H4 (cell line): ENCODE results near the gene GLRA1. TPM values are rescaled to one million over a fixed set of nuclear protein-coding genes. Genes with fewer than 3 reads are reported as not detected.
"Not testable (repeated sequence)": the region's sequence is repeated elsewhere in the genome, so short reads cannot be mapped to it uniquely, and the experiment has no call there.

Experiments used
- DNase-seq: peaks from one replicate; pipeline ENCODE4 v3.0.0-alpha.2; 2015; ENCODE audit warnings: low spot score
- total RNA-seq: library from RNA; depleted of rRNA; stranded (reverse); fragments of >200 nt; shearing (Covaris generic); gene quantifications from 2 replicates; pipeline ENCODE4 v1.2.3, GENCODE V29; 2014

Gene GLRA1
- total RNA-seq, 1 experiment from 2014 or later, result not detected

DNA sequence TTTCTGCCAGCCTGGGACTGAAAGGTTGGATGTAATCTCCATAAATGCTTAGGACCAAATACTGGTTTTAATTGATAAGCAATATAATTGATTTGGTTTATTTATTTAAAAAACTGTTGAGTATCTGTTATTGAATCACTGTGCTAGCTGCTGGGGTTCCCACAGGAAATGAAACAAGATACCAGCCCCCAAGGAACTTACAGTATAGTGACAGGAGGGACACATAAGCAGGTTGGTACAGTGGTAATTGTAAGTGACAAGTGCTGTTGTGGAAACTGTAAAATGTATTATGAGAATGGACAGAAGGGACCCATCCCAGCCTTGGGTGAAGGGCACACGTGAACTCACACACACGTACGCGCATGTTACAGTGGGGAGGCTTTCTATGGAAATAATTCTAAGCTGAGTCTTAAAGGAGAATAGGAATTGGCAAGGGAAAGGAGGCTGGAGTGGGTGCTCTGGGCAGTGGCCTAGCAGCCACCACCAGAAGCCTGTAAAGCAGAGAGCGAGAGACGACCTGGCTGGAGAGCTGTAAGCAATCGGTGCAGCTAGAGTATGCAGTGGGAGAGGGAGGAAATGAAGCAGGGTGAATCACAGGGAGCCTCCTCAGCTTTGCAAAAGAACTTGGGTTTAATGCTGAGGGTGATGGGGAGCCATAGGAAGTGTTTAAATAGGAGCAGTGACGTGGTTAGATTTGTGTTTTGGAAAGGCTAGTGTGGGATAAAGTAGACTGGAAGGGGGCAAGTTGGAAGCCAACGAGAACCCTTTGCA is 39.3 kb downstream of the GLRA1 start:
- no peak for DNase-seq

DNA sequence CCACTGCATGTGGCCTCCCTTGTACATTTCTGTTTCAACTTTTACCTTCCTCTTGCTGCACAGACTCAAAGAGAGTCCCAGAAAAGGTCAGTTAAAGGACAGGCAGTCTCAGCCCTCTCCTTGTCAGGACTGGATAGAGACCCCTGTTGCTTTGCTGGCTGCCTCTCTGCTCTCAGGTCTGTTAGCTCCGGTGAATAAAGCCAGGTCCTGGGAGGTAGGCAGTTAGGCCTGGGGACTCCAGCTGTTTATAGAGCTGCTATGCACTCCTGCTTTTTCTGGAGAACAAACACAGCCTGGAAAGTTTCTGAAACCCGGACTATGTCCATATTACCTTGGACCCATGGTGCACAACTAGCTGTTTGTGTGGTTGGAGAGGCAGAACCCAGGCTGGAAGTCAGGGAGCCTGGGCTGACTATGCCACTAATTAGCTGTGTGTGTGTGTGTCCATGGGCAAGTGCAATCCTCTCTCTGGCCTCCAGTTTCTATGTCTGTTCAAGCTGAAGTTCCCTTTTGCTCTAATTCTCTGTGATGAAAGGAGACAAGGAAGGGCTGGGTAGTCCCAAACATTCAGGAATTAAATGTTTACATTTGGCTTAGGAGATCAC is 42.9 kb downstream of the GLRA1 start:
- no peak for DNase-seq

DNA sequence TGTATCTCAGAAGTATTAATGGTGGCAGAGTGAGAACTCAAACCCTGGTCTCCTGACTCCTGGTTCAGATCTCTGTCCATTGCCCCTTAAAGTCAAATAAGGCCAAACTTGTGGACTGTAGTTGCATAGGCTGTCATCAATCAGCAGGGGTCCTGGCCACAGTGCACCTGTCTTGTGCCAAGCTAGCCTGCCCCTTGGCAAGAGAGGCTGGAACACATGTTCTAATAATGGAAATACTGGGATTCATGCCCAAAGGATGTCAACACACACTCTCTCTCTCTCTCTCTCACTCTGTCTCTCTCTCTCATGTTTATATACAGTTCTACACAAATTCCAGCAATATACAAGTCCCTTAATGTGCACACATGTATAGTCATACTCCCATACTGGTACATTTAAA is 44.3 kb downstream of the GLRA1 start:
- DNase-seq, result no peak

DNA sequence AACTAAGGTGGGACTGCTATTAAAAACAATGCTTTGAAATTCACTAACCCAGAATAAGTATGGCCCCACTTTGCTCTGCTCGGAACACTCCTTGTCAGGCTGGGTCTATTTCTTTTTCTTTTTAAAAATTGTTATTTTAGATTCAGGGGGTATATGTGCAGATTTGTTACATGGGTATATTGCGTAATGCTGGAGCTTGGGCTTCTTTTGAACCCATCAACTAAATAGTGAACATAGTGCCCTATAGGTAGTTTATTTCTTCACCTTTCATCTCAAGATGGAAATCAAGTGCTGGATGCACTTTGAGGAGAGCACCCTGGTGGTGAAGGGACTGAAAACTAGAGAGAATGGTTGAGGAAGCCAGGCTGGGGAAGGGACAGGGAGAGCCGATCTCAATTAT is 51.0 kb downstream of the GLRA1 start:
- no peak for DNase-seq

DNA sequence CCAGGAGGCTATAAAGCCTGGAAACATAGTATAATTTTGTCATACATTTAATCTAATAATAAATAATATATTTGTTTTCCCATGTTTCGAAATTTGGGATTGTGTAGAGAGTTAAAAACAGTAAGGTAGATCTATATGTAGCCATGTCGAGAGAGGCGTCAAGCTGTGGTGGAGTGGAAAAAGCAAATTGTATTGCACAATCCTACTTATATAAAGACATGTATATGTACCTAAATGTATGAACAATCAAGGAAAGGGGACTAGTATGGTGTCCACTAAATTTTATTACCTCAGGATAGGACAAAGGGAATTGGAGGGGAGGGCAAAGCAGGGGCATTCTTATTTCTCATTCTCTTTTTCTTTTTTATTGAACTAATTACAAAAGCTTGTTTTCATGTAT is 52.0 kb downstream of the GLRA1 start:
- DNase-seq, result no peak

DNA sequence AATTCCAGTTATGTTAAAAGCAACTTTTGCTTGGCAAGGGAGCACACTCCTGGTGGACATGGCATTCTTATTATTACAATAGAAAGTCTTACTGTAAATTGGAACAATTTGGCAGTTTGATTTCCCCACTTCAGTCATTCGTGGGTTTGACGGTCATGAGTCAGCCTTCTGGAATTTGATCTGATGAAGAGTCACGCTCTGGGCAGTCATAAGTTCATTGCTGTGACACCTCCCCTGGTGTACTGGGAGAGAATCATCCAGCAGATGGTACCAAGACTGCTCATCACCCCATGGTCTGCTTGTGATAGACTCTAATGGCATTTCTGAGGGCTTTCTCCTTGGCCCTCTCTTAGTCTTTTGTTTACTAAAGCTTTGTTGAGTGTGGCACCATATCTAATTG is 53.8 kb downstream of the GLRA1 start:
- peak; percentile 16 for DNase-seq

DNA sequence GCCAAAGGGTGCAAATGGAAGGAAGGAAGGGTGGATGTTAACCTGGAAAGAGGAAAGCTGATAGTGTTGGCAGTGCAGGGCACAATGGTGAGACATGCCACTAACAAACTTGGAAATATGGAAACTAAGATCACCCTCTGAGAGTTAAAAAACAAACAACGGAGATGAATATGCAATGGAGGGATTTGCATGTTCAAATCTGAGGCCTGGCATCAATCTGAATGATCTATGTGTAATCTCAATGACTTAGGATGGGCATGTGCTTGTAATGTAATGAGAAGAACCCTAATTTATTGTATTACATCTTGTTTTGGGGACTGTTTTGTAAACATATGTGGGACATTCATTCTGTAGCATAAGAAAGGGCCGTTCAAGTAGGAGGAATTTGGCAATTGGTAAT is 54.4 kb downstream of the GLRA1 start:
- no peak for DNase-seq

DNA sequence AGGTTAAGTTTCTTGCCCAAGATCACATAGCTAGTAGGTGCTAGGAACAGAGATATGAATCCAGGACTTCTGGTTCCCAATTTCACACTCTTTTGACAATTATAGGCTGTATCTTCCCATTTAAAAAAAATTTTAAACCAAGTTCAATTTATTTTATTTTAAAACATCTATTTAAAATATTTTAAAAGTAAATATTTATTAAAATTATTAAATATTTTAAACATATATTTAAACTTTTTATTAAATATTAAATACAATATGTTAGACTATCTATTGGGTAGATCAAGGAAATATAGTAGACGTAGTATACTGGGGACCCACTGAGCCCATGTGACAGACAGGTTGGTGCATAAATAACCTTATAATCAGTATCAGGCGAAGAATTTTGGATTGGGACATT is 54.8 kb downstream of the GLRA1 start:
- DNase-seq, result no peak

DNA sequence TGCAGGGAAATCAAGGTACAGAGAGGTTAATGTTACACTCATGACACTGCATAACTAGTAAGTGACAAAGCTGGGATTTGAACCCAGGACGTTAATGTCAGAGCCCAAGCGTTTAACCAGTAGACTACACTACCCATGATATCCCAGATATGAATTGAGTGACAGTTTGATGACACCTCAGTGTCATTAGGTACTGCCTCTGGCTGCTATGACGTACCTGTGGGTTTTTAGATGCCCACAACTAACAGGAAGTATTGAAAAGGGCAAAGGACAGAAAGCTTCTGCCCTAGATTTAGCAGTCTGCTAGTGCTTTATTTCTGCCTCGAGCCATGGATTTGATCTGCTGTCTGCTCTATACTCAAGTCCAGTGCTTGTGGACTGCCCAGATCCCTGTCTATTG is 56.2 kb downstream of the GLRA1 start:
- DNase-seq, result no peak

DNA sequence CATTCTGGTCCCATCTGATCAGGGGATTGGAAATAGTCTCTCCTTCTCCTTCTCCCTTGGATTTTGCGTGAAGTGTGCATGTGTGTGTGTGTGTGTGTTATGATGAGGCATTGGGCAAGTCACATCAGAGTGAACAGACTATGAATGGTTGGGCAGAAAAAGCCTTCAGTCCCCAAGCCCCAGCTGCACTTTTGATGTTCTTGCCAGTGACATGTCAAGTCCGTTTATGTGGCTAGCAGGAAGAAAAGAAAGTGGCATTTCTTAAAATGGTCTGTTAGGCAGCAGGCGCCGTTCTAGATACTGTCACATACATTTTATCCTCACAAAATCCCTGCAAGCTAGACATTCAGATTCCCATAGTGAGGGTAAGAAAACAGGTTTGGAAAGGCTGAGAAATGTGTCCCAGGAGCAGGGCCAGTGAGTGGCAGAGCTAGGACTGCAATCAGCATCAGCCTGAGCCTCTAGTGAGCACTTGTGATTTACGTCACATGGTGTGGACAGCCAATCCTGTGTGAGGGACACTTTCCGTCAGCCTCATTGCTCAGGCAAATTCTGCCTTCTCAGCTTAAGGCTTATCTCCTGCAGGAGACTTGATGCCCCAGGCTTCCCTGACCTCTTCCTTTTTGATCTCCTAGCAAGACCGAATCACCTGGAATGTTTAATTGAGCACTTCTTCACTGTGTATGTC is 60.4 kb downstream of the GLRA1 start:
- DNase-seq, result no peak

DNA sequence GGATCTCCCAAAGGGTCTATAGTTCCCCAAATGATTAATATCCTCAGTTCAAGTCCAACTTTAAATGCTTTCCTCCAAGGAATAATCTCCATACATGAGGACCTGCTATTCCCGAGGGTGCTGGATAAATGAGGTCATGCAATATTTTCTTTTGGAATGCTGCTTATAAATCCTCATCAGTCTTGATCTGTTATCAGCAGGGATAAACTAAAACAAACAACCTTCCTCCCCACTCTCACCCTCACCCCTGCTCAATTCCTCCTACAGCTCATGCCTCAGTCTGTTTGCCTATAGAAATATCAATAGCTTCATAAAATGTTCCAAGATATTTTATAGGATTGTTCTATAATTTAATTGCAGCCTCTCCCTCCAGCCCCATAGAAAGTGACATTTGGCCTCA is 61.1 kb downstream of the GLRA1 start:
- no peak for DNase-seq

DNA sequence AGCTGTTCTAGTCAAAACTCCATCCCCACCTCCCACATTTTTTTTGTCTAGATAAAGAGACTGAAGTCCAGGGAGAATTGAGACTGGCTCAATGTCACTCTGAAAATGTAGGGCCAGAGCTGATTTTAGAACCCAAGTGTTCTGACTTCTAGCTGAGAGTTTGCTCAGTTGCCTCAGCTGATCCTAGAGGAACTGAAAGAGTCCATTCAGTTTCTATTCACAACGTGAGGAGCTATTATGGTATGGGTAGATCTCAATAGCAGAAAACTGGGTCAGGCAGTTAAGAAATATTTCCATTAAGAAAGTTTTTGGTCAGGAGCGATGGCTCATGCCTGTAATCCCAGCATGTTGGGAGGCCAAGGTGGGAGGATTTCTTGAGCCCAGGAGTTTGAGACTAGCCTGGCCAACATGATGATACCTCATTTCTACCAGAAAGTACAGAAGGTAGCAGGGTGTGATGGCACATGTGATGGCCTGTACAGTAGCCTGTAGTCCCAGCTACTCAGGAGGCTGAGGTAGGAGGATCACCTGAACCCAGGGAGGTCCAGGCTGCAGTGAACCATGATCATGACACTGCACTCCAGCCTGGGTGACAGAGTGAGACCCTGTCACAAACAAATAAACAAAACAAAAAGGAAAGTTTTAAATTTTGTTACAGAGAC is 61.7 kb downstream of the GLRA1 start:
- no peak for DNase-seq

DNA sequence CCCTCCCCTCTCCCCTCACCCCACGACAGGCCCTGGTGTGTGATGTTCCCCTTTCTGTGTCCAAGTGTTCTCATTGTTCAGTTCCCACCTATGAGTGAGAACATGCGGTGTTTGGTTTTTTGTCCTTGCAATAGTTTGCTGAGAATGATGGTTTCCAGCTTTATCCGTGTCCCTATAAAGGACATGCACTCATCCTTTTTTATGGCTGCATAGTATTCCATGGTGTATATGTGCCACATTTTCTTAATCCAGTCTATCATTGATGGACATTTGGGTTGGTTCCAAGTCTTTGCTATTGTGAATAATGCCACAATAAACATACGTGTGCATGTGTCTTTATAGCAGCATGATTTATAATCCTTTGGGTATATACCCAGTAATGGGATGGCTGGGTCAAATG is 63.8 kb downstream of the GLRA1 start:
- DNase-seq, result not testable (repeated sequence)

DNA sequence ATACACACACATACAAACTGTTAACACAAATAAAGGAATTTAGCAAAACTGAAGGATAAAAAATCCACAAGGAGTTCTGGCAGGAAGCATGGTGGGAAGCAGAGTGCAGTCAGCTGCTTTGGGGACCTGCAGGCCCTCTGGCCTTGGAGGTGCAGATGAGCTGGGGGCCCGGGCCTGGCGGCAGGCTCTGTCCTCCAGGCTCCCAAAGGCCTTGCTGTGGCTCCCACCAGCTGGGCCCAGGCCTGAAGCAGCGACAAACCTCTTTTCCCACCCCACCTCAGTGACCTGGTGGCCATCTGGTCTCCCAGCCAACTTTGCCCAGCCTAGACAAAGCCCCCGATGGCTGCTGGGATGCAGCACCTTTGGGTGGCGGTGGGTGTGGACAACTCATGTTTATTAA is 67.8 kb downstream of the GLRA1 start:
- DNase-seq, result no peak

DNA sequence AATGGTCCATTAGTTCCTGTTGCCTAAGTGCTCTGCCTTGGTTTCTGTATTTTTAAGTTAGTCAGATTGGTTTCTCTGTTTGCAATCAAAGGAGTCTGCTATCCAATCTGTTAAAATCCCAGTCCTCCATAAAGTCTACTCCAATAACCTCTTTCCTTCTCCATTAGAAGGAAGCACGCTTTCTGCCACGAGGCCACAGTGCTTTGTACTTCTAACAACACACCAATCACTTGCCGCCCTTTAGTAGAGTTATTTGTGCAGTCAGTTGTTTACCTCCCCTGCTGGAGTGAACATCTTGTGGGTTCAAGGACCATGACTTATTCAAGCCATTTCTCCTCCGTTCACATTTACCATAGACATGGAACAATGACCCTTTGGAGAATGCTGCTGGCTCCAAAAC is 69.0 kb downstream of the GLRA1 start:
- DNase-seq, result no peak

DNA sequence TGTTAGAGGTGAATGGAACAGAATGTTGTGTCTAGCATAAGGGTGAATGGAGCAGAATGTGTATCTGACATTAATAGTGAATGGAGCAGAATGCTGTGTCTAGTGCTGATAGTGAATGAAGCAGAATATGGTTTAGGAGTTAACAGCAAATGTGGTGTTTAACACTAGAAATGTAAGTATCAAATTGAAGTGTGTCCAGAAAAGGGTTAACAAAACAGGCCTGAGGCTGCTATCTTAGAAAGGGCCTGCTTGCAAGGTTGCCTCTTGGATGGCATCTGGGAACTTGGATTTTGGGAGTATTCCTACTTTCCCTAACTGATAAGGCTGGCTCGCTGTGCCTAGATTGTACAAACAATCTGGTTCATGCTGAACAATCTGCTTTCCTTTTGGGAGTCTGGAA is 76.8 kb downstream of the GLRA1 start:
- DNase-seq, result no peak

DNA sequence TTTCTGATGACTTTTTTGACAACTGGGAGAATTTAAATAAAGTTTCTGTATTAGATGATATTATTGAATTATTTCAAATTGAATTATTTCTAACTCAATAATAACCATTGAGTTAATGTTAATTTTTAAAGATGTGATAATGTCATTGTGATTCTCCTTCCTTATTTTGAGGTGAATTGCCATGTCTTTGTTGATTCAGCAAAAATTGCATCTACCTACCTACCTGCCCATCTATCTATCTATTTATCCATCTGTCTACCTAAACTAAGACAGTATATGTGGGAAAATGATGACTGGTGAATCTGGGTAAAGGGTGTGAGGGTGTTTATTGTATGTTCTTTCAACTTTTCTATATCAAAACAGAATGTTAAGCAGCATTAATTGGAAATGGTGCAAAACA is 77.9 kb downstream of the GLRA1 start:
- DNase-seq, result no peak

DNA sequence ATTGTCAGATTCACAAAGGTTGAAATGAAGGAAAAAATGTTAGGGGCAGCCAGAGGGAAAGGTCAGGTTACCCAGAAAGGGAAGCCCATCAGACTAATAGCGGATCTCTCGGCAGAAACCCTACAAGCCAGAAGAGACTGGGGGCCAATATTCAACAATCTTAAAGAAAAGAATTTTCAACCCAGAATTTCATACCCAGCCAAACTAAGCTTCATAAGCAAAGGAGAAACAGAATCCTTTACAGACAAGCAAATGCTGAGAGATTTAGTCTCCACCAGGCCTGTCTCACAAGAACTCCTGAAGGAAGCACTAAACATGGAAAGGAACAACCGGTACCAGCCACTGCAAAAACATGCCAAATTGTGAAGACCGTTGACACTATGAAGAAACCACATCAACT is 91.8 kb downstream of the GLRA1 start:
- not testable (repeated sequence) for DNase-seq

DNA sequence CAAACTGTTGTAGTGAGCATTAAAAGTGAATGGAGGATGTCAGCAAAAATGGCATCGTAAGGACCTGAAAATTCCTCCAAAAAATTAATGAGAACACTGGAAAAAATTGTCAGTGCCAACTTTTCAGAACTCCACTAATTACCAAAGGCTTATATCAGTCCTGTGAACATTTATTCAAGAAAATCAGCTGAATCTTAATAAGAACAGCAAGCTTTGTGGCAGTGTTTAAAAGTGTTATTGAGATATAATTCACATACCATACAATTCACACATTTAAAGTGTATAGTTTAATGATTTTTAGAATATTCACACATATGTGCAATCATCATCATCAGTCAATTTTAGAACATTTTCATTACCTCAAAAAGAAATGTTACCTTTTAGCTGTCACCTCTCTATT is 95.3 kb downstream of the GLRA1 start:
- no peak for DNase-seq

DNA sequence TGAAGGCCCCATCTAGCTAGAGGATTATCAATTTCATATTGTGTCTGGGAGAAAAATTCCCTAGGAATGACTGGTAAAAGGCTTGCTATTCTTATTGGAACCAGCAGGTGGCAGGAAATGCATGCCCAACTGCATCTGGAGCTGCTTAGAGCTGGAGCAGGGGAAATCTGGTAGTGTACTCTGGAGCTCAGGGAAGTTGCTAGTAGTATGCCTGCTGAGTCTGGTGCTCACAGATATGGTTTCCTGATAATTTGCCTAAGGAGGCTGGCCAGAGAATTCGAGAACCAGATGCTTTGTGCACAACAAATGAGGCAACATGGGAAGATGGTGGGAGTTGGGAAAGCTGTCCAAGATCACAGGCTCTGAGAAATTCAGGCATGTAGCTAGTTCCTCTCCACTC is 99.2 kb downstream of the GLRA1 start:
- peak; percentile 48 for DNase-seq

DNA sequence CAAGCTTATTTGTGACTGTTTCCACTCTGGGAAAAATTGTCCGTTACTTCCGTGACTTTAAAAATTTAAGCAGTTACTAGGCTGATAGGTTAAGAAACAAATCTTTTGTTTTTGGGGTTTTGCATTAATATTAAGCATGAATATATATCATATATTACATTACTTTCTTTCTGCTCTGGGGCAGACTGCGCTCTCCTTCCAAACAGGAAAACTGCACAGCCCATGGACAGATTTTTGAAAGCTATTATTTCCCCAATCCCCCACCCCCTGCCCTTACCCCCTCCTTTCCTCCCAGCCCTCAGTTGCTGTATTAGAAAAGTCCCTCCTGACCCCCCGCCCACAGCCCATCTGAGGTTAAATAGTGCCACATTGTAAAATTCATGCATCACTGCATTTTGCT is 102.5 kb downstream of the GLRA1 start:
- no peak for DNase-seq

DNA sequence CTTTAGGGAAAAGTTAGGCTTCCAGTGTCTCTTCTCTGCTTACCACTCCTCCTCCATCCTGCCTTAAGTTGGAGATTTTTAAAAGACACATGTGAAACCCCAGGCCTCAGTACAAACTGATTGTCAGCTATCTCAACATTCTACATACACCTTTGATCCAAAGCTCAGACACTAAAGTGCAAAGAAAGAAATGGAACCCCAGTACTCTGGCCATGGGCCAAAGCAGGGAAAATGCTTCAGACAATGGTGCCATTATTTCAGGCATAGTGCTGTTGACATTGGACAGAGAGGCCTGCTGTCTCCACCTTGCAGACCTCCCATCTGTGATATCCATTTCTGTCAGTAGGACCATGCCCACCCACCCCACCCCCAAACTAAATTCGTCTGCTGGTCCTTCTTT is 103.7 kb downstream of the GLRA1 start:
- DNase-seq, result no peak

DNA sequence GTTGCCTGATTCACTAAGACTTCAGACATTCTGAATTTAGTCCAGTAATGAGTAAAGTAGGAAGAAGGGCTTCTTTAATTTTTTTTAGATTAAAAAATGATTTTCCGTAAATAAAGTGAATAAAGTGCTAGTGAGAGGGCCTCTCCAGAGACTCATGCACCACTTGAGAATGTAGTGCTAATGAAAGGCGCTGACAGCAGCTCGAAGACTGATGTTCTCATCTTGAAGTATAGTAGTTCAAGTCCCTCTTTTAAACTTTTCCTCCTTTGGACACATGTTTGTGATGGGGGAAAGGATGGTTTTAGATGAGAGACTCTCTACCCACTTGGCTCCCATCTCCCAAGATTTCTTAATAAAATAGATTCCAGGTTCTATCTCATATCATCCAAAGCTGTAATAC is 104.4 kb downstream of the GLRA1 start:
- no peak for DNase-seq
